Neural crest cell (in vitro differentiated cells): Measurements from ENCODE around the gene MAP3K7. TPM values are rescaled to one million over a fixed set of nuclear protein-coding genes. Genes with fewer than 3 reads are reported as not detected.

Source experiments
- DNase-seq: peaks from one replicate; pipeline ENCODE4 v3.0.0; 2021; ENCODE audit warnings: low read depth, mixed read lengths, low spot score
- H3K27ac Mint-ChIP-seq: one replicate; pipeline ENCODE4 v1.8.0; 2021; ENCODE audit warnings: mild to moderate bottlenecking, mixed read lengths; ENCODE audit not compliant: unreplicated experiment
- H3K27me3 Mint-ChIP-seq: 2 replicates; pipeline ENCODE4 v1.8.0; 2021; ENCODE audit warnings: low read depth, mild to moderate bottlenecking, mixed read lengths
- H3K36me3 Mint-ChIP-seq: 2 replicates; pipeline ENCODE4 v1.8.0; 2021; ENCODE audit warnings: low read depth, mild to moderate bottlenecking, mixed read lengths
- H3K4me1 Mint-ChIP-seq: 2 replicates; pipeline ENCODE4 v1.8.0; 2021; ENCODE audit warnings: mixed read lengths
- H3K4me3 Mint-ChIP-seq: one replicate; pipeline ENCODE4 v1.8.0; 2021; ENCODE audit warnings: mild to moderate bottlenecking, mixed read lengths
- H3K9me3 Mint-ChIP-seq: 2 replicates; pipeline ENCODE4 v1.8.0; 2021; ENCODE audit warnings: mixed read lengths
- CTCF ChIP-seq: fragments of 200-600 bp; sonication (generic); conservative IDR thresholded peaks from 2 replicates; pipeline ENCODE4 v1.5.0; 2021; ENCODE audit warnings: antibody characterized with exemption, mild to moderate bottlenecking
- total RNA-seq: library from RNA; stranded (reverse); gene quantifications from 2 replicates; pipeline ENCODE4 v1.2.1, GENCODE V29; 2021

MAP3K7 gene
- total RNA-seq, 1 donor from 2014 or later, result 37.9 TPM

- DNase-seq, result peak; percentile 40
- Mint-ChIP-seq H3K27me3 (no peaks in the 10 kb centered on the region), H3K36me3 (peaks cover 2% of the 10 kb centered on the region), H3K4me1 (peaks cover 34% of the 10 kb centered on the region), H3K27ac (peak overlapping the region; percentile 85), H3K9me3 (peaks cover 4% of the 10 kb centered on the region), H3K4me3 (peak overlapping the region; percentile 3)
- TF ChIP-seq CTCF, result no peak
Observed at GRCh38 chr6:90484903-90485302, 102.0 kb downstream of the MAP3K7 start.

GRCh38 chr6:90484385-90484784, 102.5 kb downstream of the MAP3K7 start:
- Mint-ChIP-seq H3K36me3 (peaks cover 2% of the 10 kb centered on the region), H3K4me3 (no peak overlapping the region), H3K27ac (peak overlapping the region; percentile 88), H3K27me3 (no peaks in the 10 kb centered on the region), H3K4me1 (peaks cover 29% of the 10 kb centered on the region), H3K9me3 (peaks cover 4% of the 10 kb centered on the region)
- TF ChIP-seq CTCF, result no peak
- no peak for DNase-seq

GRCh38 chr6:90483956-90484355, 102.9 kb downstream of the MAP3K7 start:
- Mint-ChIP-seq H3K27me3 (no peaks in the 10 kb centered on the region), H3K27ac (peak overlapping the region; percentile 88), H3K4me1 (peaks cover 29% of the 10 kb centered on the region)

GRCh38 chr6:90483116-90483839, 103.6 kb downstream of the MAP3K7 start:
- Mint-ChIP-seq H3K36me3 (peaks cover 2% of the 10 kb centered on the region), H3K27ac (no peak overlapping the region), H3K27me3 (no peaks in the 10 kb centered on the region), H3K9me3 (peaks cover 4% of the 10 kb centered on the region), H3K4me3 (no peak overlapping the region), H3K4me1 (peaks cover 30% of the 10 kb centered on the region)
- no peak for TF ChIP-seq CTCF
- DNase-seq, result no peak

More at GRCh38 chr6:90483956-90484355, 102.9 kb downstream of the MAP3K7 start:
- DNase-seq, result no peak
- no peak for TF ChIP-seq CTCF
- no peak overlapping the region for H3K4me3 Mint-ChIP-seq
- H3K9me3 Mint-ChIP-seq, result peaks cover 4% of the 10 kb centered on the region
- H3K36me3 Mint-ChIP-seq, result peaks cover 2% of the 10 kb centered on the region

- Mint-ChIP-seq H3K9me3 (peaks cover 4% of the 10 kb centered on the region), H3K36me3 (no peaks in the 10 kb centered on the region), H3K4me3 (no peak overlapping the region), H3K4me1 (peaks cover 30% of the 10 kb centered on the region), H3K27ac (no peak overlapping the region), H3K27me3 (no peaks in the 10 kb centered on the region)
- TF ChIP-seq CTCF, result no peak
- DNase-seq, result no peak
Observed at GRCh38 chr6:90480666-90481065, 106.2 kb downstream of the MAP3K7 start.
